Epithelial cell of proximal tubule (primary cell): Measurements from ENCODE around the gene OR6N1. TPM values are rescaled to one million over a fixed set of nuclear protein-coding genes. Genes with fewer than 3 reads are reported as not detected.

Source experiments
- DNase-seq: peaks from one replicate; pipeline ENCODE4 v3.0.0-alpha.2; 2011; ENCODE audit warnings: low read depth
- H3K4me3 ChIP-seq: 2 replicates; pipeline ENCODE4 v1.5.1; 2011; ENCODE audit warnings: low read depth, mild to moderate bottlenecking, low read length
- total RNA-seq: library from RNA; depleted of rRNA; stranded (reverse); fragments of >200 nt; gene quantifications from 2 replicates; pipeline ENCODE4 v1.2.3, GENCODE V29; 2015
- TF ChIP-seq, protein P1 (sequence below): conservative IDR thresholded peaks from 2 replicates; pipeline ENCODE4 v1.5.1; 2012; ENCODE audit warnings: low read depth, mild to moderate bottlenecking, low read length

The OR6N1 gene
- total RNA-seq, 1 donor from 2014 or later = not detected

DNA sequence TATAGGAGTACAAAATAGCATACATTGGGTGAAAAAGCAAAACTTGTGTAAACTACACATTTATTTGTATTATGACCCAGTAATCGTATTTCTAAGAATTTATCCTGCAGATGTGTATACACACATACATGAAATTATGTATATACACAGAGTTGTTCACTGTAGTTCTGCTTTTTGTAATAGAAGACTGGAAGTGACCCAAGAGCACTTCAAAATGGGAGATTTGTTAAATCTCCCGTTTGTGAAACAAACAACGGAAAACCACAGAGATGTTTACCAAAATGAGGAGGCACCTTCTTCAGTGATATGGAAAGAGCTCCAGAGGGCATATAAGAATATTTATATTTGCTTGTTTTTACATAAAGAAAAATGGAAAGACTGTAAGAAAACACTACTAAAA, 41.2 kb upstream of the OR6N1 start:
- H3K4me3 ChIP-seq = no peak overlapping the region
- TF ChIP-seq, protein P1, sequence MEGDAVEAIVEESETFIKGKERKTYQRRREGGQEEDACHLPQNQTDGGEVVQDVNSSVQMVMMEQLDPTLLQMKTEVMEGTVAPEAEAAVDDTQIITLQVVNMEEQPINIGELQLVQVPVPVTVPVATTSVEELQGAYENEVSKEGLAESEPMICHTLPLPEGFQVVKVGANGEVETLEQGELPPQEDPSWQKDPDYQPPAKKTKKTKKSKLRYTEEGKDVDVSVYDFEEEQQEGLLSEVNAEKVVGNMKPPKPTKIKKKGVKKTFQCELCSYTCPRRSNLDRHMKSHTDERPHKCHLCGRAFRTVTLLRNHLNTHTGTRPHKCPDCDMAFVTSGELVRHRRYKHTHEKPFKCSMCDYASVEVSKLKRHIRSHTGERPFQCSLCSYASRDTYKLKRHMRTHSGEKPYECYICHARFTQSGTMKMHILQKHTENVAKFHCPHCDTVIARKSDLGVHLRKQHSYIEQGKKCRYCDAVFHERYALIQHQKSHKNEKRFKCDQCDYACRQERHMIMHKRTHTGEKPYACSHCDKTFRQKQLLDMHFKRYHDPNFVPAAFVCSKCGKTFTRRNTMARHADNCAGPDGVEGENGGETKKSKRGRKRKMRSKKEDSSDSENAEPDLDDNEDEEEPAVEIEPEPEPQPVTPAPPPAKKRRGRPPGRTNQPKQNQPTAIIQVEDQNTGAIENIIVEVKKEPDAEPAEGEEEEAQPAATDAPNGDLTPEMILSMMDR = no peak
- DNase-seq = no peak

DNA sequence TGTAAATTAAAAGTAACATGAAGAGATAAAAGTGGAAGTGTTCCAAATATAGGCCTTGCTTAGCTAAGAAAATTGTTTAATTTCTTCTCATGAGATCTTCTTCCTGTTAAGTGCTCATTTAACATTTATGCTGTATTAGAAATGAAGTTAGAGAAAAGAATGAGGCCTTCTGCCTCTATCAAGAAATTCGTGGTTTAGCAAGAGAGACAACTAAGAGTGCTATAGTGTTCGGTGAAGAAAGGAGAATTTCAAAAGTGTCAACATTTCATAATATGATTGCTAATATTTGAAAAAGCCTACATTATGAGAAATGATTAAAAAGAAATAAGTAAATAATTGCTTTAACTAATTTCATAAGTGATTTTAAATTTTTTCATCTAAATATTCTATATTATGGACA, 40.3 kb upstream of the OR6N1 start:
- no peak for DNase-seq
- H3K4me3 ChIP-seq = no peak overlapping the region
- TF ChIP-seq, protein P1 = no peak

DNA sequence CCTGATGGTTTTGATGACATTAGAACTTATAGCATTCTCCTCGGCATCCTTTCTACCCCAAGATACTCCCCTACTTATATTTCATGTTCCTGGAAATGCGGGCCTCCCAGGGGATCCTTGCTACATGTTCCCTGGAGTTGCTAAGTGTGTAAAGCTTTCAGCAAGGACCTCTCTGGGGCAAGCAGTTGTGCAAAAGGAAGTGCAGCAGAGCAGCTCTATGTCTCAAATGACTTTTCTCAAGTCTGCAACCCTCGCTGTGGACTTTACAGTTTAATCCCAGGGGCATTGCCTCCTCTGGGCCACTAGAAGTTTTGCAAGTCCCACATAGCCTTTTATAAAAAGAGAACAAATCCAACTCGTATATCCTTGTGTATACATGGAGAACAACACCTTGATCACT, 38.3 kb upstream of the OR6N1 start:
- no peak for DNase-seq
- no peak overlapping the region for H3K4me3 ChIP-seq
- TF ChIP-seq, protein P1 = no peak

DNA sequence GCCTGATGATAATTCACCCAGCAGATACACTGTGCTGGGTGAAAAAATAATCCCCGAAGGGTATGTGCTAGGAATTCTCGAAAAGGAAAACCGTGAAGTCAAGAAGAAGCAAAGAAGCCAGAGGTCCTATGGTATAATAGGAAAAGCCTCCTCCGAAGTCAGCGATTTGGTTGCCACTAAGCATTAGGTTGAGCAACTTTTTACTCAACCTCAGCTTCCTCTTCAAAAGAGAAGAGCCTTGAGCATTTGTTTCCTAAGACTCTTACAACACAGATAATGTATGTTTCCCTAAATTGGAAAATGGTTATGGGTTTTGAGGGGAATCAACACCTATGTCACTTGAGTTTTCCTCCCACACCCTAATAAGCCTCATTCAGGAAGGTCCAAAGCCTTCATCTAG, 37.9 kb upstream of the OR6N1 start:
- TF ChIP-seq, protein P1 = no peak
- no peak overlapping the region for H3K4me3 ChIP-seq
- no peak for DNase-seq

DNA sequence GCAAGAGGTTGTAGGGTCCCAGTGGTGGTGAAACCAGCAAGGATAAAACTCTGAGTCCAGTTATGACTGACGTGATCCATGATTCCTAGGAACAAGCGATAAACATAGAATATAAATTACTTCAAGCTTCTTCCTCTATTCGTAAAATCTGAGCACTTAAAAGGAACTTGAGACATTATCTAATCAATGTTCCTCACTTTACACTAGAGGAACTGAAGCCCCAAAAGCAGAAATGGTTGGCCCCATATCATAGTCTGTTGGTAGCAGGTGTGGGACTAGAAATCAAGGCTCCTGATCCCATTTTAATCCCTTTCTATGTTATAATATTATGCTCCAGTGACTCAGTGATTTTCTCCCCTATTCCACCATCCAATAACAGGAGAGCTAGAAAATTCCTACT, 37.3 kb upstream of the OR6N1 start:
- DNase-seq = no peak
- no peak overlapping the region for H3K4me3 ChIP-seq
- TF ChIP-seq, protein P1 = no peak

DNA sequence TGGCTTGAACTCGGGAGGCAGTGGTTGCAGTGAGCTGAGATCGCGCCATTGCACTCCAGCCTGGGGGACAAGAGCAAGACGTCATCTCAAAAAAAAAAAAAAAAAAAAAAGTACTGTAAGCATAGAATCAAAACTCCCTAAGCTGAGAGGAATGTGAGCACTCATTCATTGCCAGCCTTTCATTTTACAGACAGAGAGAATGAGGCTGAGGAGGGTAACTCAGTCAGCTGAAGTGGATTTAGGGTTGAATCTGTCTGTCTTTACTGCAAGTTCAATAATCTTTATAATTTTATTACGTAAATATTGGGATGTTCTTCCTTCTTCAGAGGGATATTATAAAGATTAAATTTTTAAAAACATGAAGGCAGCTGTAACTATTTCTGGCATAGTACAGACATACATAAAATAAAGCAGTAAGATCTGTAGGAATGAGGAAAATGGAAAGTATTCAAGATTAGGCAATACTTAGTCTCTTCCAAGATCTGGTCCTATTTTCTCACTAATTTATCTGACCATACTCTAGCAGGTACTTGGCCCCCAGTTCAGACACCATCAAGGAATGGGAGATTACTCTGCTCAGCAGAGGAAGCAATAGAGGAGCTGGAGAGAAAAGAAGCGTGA, 35.0 kb upstream of the OR6N1 start:
- H3K4me3 ChIP-seq = no peak overlapping the region
- TF ChIP-seq, protein P1 = no peak
- no peak for DNase-seq

DNA sequence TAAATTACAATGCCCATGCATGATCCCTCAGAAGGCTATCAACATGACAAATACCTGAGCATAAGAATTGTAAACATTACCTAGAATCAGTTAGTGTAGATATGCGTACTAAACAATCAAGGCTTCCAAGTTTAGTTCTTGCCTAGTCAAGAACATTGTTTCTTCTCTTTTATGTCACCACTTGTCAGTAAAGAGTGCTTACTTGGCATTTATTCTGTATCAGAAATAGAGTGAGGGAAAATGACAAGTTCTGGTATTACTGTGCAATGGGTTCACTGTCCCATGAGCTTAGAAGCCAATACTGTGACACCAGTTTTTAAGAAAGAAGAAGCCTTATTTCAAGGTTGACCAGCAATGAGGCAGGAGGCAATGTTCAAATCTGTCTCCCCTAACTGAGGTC, 31.7 kb upstream of the OR6N1 start:
- no peak for DNase-seq
- no peak overlapping the region for H3K4me3 ChIP-seq
- TF ChIP-seq, protein P1 = no peak
